PC-3 (cell line): Measurements from ENCODE around the gene IFT20.

Source experiments
- CTCF ChIP-seq: fragments of 300-600 bp; sonication (generic); conservative IDR thresholded peaks from 2 replicates; pipeline ENCODE4 v1.5.1; 2017; ENCODE audit warnings: antibody characterized with exemption, low read depth, mild to moderate bottlenecking, low read length
- EZH2 ChIP-seq: fragments of 300-600 bp; sonication (generic); IDR thresholded peaks from one replicate; pipeline ENCODE4 v1.6.1; 2017; ENCODE audit warnings: antibody characterized with exemption, mild to moderate bottlenecking, low read length; ENCODE audit not compliant: unreplicated experiment

- TF ChIP-seq EZH2 (no peak), CTCF (no peak)
These were observed 27.9 kb upstream of the IFT20 start for GRCh38 chr17:28363186-28363585.
